Lower lobe of right lung (tissue), 2 donors: ENCODE measurements around the gene PCDHA12. TPM values are rescaled to one million over a fixed set of nuclear protein-coding genes. Genes with fewer than 3 reads are reported as not detected.
A peak's percentile ranks its signal among the peaks of the same experiment; 100 is the strongest.
"Not testable (repeated sequence)": the region's sequence is repeated elsewhere in the genome, so short reads cannot be mapped to it uniquely, and the experiment has no call there.

ENCODE experiments used
- ATAC-seq, 2 donors: fragments of 200-7000 bp; cut with Tn5 transposase; one replicate each; pipeline ENCODE4 v1.9.1; 2020 to 2022; ENCODE audit warnings: mild to moderate bottlenecking in 2 of 2, moderate library complexity in 2 of 2
- DNase-seq: peaks from one replicate; pipeline ENCODE4 v3.0.0-alpha.2; 2020
- H3K27ac ChIP-seq: fragments of 200-600 bp; one replicate; pipeline ENCODE4 v1.8.0; 2022
- H3K27me3 ChIP-seq: fragments of 200-600 bp; one replicate; pipeline ENCODE4 v1.8.0; 2022; ENCODE audit warnings: low read depth
- H3K36me3 ChIP-seq: fragments of 200-600 bp; one replicate; pipeline ENCODE4 v1.8.0; 2022; ENCODE audit warnings: mild to moderate bottlenecking
- H3K4me1 ChIP-seq: fragments of 200-600 bp; one replicate; pipeline ENCODE4 v1.8.0; 2022
- H3K4me3 ChIP-seq: fragments of 200-600 bp; one replicate; pipeline ENCODE4 v1.8.0; 2022; ENCODE audit warnings: mild to moderate bottlenecking
- H3K9me3 ChIP-seq: fragments of 200-600 bp; one replicate; pipeline ENCODE4 v1.8.0; 2022
- CTCF ChIP-seq: fragments of 200-600 bp; IDR thresholded peaks from one replicate; pipeline ENCODE4 v1.8.0; 2022; ENCODE audit warnings: antibody characterized with exemption, mild to moderate bottlenecking
- intact Hi-C: fragments of 100-400 bp; cut with DNase I; formaldehyde crosslinking; loops from one replicate; pipeline ENCODE4 v1.11.0; 2022
- total RNA-seq: library from RNA; stranded (reverse); fragmentation: NEBNext Ultra II Directional; extraction: Animal tissue kit (Norgen Biotek cat#: 25700); gene quantifications from one replicate; pipeline ENCODE4 v1.2.1, GENCODE V29; 2021
- donor health status: DM: no; HTN: yes; CAD: no; lungs with severe emphysema.

The PCDHA12 gene
- total RNA-seq, 1 donor from 2014 or later, result 6.6 TPM

GRCh38 chr5:140868721-140869554, 6.2 kb upstream of the PCDHA12 start, which contains the start of gene PCDHA11:
TSS of gene PCDHA11 (plus strand) at chr5:140868957. CDS start at chr5:140869104, 147 bp downstream.
- intact Hi-C loops, result no loop called here
- DNase-seq (no peak), ATAC-seq (peak; percentile 67 to 76)
- Histone ChIP-seq H3K27ac (no peak within 1 kb of the TSS), H3K9me3 (peaks cover 20% of the 10 kb centered on the region), H3K36me3 (no peaks in the 10 kb centered on the region), H3K4me3 (peak within 1 kb of the TSS; percentile 30), H3K4me1 (no peaks in the 10 kb centered on the region), H3K27me3 (no peaks in the 10 kb centered on the region)
- peak; percentile 20 for TF ChIP-seq CTCF

- Histone ChIP-seq H3K9me3 (peaks cover 20% of the 10 kb centered on the region), H3K27me3 (no peaks in the 10 kb centered on the region), H3K36me3 (no peaks in the 10 kb centered on the region), H3K27ac (no peak overlapping the region), H3K4me3 (no peak overlapping the region), H3K4me1 (no peaks in the 10 kb centered on the region)
- TF ChIP-seq CTCF, result no peak
- ATAC-seq (peak in 1 of 2 donors; percentile 58), DNase-seq (no peak)
- intact Hi-C loops, result no loop called here
Observed at GRCh38 chr5:140869555-140869886, 5.6 kb upstream of the PCDHA12 start.

GRCh38 chr5:140870221-140871201, 4.6 kb upstream of the PCDHA12 start:
- Histone ChIP-seq H3K4me3 (no peak overlapping the region), H3K9me3 (peaks cover 20% of the 10 kb centered on the region), H3K4me1 (no peaks in the 10 kb centered on the region), H3K27ac (no peak overlapping the region), H3K36me3 (no peaks in the 10 kb centered on the region), H3K27me3 (peaks cover 5% of the 10 kb centered on the region)
- intact Hi-C loops, result no loop called here
- TF ChIP-seq CTCF, result no peak
- DNase-seq (no peak), ATAC-seq (no peak)

GRCh38 chr5:140876541-140877261, 1.6 kb downstream of the PCDHA12 start:
- intact Hi-C loops, H3K4me1 ChIP-seq, DNase-seq, H3K36me3 ChIP-seq, H3K27me3 ChIP-seq, H3K9me3 ChIP-seq, H3K27ac ChIP-seq, ATAC-seq, H3K4me3 ChIP-seq: not testable (repeated sequence)

GRCh38 chr5:140877262-140877581, 2.1 kb downstream of the PCDHA12 start:
- H3K4me3 ChIP-seq, result no peak overlapping the region
- no peaks in the 10 kb centered on the region for H3K4me1 ChIP-seq
- no peaks in the 10 kb centered on the region for H3K36me3 ChIP-seq
- no peak for TF ChIP-seq CTCF
- peaks cover 7% of the 10 kb centered on the region for H3K27me3 ChIP-seq
- no peak for DNase-seq
- H3K9me3 ChIP-seq, result peaks cover 4% of the 10 kb centered on the region
- intact Hi-C loops, result no loop called here
- peak in 1 of 2 donors; percentile 29 for ATAC-seq
- no peak overlapping the region for H3K27ac ChIP-seq
